GM21619 (cell line): ENCODE data around the gene AEBP1.

ENCODE experiments used
- ATAC-seq: cut with Tn5 transposase; IDR thresholded peaks from one replicate; pipeline ENCODE4 v1.9.1; 2021; ENCODE audit not compliant: unreplicated experiment

AEBP1 gene

DNA sequence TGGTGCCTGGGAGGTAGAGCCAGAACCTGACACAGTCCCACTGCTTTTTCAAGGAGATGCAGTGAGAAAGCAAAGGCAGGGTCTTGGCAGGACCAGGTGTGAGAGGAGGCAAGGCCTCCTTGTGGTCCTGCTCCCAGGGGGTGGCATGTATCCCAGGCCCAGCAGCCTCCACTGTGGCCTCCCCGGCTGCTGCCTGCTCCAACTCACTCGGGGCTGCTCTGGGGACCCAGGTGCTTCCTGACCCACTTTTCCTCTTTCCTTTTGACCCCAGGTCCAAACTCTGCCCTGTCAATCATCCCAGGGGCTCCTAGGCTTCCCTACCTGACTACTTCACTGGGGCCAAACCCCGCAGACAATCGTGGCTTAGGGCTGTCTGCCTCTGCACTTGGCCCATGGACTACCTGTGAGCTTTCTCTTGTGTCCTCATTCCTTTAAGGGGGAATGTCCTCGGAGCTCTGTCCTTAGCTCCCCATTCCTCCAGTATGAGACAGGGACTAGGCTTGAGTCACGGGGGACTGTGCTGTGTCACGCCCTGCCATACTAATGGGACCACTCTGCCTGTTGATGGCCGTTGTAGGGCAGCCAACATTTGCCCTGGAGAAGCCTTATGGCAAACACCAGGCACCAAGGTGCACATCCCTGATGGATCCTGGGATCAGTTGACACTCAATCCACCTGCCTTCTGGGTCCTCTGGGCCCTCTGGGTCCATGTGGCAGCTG lies 1.1 kb upstream of the AEBP1 start:
- no peak for ATAC-seq

DNA sequence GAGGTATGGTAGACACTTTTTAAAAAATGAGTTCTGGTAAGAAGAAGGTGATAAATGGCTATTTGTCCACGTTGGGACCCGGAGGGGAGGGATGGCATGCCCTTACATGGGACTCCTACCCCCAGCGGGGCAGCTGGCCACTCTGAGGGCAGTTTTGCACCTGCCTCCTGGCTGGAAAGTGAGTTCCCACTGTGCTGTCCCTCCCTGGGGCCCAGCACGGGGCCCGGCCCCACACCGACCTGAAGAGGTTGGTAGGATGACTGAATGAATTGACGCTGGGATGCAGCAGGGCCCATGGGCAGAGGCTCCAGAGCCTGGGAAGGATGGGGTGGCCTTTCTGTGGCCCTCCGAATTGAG lies 601 bp upstream of the AEBP1 start:
- no peak for ATAC-seq

DNA sequence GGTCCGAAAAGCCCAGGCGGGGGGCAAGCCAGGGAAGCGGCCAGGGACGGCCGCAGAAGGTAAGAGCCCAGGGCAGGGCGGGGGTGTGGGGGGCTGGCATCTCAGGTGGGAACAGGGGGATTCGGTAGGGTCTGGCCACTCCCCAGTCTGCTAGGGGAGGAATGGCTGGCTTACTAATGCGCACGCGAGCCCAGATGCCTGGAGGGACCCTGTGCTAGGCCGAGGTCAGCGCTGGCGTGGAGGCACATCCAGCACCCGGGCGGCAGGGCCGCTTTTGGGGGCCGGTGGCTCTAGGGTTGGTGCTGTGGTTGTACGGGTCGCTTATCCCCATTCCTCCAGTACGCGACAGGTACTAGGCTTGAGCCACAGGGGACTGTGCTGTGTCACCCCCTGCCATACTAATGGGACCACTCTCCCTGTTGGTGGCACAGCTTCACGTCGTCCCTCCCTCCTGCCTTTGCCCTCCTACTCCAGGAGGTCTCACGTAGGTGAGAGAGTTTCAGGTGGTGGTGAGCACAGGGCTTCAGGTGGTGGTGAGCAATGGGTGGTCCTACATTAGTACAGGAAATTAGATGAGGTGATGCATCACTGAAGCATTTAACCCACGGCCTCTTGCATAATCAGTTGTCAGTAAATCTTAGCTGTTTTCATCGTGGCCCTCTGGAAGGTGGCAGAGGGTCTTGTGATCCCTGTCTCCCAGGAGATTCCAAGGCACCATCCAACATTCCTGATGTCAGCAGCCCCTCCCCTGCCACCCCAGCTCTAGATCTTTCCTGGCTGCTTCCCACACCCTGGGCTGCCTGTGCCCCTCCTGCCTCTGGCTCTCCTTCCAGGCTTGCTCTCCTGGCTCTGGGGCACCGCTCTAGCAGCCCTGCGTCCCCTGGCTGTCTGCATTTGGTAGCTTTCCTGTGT lies 971 bp downstream of the AEBP1 start:
- ATAC-seq, result no peak

DNA sequence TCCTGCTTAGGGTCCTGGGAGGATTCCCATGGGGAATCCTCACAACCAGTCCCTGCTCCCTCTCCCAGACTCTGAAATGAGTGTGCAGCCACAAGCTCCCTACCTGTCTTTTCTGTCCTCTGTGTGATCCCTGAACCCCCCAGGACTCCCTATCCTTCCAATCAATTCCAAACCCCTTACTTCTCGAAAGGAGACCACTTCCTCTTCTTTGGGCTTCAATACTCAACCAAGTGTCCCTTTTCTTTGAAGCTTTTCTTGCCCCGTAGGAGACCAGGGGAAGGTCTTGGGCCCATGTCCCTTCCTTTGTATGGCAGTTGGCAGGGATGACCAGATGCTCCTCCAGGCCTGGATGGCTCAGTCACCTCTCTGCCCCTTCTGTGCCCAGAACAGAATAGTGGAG lies 1.7 kb downstream of the AEBP1 start:
- ATAC-seq, result no peak

DNA sequence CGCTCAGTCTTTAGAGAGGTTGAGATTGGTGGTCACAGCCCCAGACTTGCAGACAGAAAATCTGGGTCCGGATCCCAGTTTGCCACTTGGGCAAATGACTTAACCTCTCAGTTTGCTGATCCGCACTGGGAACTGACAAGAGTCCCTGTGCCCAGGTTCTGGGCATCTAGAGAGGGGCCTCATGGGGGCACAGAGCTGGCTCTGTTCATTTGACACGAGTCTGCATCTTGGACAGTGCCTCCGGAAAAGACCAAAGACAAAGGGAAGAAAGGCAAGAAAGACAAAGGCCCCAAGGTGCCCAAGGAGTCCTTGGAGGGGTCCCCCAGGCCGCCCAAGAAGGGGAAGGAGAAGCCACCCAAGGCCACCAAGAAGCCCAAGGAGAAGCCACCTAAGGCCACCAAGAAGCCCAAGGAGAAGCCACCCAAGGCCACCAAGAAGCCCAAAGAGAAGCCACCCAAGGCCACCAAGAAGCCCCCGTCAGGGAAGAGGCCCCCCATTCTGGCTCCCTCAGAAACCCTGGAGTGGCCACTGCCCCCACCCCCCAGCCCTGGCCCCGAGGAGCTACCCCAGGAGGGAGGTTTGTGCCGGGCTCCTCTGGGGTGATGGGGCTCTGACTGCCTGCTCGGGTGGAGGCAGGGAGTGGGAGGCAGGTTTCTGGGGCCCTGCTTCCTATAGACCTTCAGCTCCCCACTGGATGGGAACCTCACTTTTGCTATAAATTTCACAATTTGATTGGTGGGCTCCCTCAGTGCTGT lies 2.3 kb downstream of the AEBP1 start:
- ATAC-seq, result no peak

DNA sequence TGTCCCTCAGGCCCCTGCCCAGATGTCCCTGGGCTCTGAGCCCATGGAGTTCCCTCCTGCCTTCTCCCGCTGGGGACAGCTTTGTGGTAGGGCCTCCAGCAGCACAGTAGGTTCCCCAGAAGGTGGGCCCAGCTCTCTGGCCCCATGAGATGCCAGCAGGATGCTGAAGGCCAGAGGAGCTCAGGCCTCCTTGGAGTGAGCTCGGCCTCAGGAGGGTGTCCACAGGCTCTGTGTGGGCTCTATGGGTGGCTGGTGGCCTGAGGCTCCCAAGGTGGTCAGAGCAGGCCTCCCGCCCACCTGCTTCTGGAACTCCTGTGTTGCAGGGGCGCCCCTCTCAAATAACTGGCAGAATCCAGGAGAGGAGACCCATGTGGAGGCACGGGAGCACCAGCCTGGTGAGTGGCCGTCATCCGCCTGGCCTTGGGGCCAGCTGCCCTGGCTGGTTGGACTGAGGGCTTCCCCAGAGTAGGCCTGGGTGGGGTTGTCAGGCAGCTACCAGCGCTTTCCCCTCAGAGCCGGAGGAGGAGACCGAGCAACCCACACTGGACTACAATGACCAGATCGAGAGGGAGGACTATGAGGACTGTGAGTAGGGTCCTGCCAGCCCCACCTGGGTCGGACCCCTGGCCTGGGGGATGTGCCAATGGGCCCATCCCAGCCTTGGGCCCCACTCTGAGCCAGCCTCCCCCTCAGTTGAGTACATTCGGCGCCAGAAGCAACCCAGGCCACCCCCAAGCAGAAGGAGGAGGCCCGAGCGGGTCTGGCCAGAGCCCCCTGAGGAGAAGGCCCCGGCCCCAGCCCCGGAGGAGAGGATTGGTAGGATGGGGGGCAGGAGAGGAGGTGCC lies 3.2 kb downstream of the AEBP1 start:
- ATAC-seq, result no peak

DNA sequence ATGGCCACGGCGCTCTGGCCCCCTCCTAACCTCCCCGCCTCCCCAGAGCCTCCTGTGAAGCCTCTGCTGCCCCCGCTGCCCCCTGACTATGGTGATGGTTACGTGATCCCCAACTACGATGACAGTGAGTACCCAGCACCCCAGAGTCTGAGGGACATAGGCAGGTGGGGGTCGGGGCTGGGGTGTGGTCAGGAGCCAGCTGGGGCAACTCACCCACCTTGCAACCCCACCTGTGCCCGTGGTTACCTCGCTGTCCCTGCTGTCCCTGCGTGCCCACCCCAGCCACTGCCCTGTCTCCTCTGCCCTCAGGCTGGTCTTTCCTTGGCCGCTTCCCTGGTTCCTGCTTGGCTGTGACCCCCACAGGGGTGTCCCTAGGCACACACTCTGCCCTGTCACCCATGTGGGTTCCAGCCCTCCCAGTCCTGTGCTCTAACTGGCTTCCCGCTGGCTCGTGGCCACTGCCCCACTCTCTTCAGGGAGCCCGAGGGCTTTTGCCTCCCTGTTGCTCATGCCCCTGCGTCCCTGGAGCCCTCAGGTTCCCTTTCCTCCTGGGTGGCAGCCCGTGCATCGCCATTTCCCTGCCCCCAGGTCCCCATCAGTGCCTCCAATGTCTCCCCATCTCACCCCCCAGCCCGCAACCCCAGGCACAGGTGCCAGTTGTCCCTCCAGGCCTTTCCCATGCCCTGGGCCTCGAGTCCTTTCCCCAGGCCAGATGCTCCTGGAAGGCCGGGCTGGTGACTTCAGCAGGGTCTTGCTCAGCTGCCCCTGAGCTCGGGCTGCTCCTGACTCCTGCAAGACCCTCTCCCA lies 4.0 kb downstream of the AEBP1 start:
- ATAC-seq, result no peak

DNA sequence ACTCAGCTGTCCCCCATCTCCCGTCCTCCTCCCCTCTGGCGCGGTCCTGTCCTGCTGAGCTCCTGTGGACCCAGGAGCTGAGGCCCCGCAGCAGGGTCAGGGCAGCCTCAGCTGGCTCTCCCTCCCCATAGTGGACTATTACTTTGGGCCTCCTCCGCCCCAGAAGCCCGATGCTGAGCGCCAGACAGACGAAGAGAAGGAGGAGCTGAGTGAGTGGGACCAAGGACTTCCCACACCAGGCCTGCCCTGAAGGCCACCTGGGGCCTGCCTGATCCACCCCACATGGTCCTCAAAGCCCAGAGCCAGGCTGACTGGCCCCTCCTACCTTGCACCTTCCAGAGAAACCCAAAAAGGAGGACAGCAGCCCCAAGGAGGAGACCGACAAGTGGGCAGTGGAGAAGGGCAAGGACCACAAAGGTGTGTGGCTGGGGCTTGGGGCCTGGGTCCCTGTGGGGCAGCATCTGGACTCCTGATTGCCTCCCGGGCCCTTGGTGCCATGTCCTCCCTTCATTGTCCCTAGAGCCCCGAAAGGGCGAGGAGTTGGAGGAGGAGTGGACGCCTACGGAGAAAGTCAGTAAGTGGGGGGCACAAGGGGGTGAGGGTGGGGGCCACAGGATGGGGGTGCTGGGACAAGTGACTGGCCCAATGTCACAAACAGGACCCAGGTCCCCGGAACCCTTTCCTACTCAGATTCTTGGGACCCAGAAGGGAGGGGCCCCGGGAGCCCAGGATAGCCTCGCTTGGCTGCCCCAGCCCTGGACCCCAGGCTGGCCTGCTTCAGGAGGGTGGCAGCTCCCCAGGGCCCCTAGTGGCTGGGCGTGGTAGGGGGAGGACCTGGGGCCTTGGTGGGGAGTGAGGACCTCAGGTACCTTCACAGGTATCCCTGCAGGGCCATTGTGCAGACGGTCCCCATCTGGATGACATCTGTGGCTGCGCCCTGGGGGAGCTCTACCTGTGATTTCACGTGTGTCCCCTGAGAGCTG lies 4.9 kb downstream of the AEBP1 start:
- no peak for ATAC-seq

DNA sequence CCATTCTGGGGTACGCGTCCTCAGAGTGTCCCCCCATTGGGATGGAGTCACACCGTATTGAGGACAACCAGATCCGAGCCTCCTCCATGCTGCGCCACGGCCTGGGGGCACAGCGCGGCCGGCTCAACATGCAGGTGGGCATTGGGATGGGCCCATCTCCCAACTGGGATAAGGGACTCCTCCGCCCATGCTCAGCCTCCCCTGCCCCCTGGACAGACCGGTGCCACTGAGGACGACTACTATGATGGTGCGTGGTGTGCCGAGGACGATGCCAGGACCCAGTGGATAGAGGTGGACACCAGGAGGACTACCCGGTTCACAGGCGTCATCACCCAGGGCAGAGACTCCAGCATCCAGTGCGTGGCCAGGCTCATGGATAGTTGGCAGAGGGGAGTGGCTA lies 5.8 kb downstream of the AEBP1 start:
- ATAC-seq, result no peak

DNA sequence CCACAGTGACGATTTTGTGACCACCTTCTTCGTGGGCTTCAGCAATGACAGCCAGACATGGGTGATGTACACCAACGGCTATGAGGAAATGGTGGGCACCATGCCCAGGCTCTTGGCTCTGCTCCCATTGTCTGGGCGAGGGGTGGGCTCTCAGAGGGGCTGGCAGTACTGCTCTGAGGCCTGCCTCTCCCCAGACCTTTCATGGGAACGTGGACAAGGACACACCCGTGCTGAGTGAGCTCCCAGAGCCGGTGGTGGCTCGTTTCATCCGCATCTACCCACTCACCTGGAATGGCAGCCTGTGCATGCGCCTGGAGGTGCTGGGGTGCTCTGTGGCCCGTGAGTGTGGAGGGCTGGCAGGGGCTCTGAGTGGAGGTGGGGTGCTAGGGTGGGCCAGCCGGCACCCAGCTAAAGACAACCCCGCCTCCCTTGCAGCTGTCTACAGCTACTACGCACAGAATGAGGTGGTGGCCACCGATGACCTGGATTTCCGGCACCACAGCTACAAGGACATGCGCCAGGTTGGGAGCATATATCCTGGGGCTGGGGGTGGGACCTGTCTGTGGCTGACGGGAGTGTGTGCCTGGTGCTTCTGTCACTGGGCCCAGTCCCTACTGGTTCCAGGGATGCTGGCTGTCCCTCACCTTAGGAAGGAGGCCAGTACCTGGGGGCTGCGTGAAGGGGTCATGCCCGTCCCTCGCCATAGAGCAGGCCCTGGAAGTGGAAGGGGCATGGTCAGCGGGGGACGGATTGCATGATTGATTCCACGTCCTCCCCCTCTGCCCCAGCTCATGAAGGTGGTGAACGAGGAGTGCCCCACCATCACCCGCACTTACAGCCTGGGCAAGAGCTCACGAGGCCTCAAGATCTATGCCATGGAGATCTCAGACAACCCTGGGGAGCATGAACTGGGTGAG lies 6.8 kb downstream of the AEBP1 start:
- ATAC-seq, result no peak

DNA sequence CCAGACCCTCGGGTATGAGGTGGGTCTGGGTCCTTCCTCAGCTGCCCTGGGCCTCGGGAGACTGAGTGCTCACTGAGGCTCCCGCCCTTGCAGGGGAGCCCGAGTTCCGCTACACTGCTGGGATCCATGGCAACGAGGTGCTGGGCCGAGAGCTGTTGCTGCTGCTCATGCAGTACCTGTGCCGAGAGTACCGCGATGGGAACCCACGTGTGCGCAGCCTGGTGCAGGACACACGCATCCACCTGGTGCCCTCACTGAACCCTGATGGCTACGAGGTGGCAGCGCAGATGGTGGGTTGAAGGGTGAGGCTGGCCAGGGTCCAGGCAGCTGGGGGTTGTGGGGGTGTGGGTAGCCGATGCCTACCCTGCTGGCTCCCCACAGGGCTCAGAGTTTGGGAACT lies 7.6 kb downstream of the AEBP1 start:
- no peak for ATAC-seq

DNA sequence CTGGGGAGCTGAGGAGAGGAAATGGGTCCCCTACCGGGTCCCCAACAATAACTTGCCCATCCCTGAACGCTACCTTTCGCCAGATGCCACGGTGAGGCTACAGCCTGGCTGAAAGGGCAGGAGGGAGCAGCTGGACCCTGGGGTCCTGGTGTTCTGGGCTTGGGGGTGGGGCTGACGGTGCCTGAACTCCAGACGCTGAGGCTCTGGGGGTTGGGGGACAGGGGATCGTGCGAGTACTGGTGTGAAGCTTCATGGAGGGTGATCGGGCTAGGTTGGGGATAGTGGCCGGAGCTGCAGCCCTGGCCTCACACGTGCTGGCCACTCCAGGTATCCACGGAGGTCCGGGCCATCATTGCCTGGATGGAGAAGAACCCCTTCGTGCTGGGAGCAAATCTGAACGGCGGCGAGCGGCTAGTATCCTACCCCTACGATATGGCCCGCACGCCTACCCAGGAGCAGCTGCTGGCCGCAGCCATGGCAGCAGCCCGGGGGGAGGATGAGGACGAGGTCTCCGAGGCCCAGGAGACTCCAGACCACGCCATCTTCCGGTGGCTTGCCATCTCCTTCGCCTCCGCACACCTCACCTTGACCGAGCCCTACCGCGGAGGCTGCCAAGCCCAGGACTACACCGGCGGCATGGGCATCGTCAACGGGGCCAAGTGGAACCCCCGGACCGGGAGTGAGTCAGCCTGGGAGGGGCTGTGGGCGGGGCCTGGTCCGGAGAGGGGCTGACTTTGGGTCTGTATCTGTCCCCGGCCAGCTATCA lies 8.3 kb downstream of the AEBP1 start:
- no peak for ATAC-seq

DNA sequence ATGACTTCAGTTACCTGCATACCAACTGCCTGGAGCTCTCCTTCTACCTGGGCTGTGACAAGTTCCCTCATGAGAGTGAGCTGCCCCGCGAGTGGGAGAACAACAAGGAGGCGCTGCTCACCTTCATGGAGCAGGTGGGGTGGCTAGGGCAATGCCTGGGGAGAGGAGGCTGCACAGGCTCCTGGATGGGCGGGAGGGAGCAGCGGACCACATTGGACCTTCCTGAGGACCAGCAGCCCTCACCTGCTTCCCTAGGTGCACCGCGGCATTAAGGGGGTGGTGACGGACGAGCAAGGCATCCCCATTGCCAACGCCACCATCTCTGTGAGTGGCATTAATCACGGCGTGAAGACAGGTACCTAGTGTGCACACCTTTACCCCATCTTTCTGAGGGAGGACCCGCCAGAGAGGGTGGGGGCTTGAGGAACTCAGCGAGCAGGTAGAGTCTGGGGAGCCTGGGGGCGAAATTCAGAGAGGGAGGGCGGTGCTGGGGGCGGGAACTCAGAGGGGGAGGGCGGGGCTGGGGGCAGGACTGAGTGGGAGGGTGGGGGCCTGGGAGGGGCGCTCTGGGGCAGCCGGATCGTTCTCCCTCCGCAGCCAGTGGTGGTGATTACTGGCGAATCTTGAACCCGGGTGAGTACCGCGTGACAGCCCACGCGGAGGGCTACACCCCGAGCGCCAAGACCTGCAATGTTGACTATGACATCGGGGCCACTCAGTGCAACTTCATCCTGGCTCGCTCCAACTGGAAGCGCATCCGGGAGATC lies 9.0 kb downstream of the AEBP1 start:
- ATAC-seq, result no peak

DNA sequence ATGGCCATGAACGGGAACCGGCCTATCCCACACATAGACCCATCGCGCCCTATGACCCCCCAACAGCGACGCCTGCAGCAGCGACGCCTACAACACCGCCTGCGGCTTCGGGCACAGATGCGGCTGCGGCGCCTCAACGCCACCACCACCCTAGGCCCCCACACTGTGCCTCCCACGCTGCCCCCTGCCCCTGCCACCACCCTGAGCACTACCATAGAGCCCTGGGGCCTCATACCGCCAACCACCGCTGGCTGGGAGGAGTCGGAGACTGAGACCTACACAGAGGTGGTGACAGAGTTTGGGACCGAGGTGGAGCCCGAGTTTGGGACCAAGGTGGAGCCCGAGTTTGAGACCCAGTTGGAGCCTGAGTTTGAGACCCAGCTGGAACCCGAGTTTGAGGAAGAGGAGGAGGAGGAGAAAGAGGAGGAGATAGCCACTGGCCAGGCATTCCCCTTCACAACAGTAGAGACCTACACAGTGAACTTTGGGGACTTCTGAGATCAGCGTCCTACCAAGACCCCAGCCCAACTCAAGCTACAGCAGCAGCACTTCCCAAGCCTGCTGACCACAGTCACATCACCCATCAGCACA lies 9.7 kb downstream of the AEBP1 start:
- no peak for ATAC-seq

DNA sequence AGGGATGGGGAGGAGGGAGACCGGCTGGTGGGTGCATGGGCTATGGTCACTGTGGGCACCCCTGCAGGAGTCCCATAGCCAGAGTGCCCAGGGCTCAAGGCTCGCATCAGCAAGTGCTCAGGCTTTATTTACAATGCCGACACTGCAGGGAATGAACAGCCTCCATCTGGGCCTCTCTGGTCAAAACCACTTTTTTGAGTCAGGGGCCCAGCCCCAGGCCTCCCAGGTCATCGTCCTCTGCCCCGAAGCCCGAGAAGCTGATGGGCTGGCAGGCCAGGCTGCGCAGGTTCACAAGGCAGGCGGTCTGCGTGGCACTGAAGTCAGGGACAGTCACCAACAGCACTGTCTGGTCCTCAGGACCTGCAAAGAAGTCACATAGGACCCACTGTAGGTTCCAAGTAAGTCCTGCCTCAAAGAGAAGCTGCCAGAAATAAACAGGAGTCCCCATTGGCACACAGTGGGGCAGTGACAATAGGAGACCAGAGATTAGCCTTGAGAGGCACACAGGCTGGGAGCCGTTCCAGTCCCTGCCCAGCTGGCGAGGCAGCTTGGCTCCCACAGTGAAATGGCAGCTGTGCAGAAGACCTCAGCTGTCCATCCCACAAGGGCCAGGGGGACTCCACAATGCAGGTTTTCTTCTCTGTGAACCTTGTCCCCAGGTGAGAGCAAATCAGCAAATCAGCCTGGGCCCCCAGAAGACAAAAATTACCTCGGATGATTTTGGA lies 10.6 kb downstream of the AEBP1 start:
- ATAC-seq, result no peak
